Urinary bladder (tissue), 4 donors: Measurements from ENCODE around the gene ECSIT. TPM values are rescaled to one million over a fixed set of nuclear protein-coding genes. Genes with fewer than 3 reads are reported as not detected.
"Not testable (repeated sequence)": the region's sequence is repeated elsewhere in the genome, so short reads cannot be mapped to it uniquely, and the experiment has no call there.

Experiments
- DNase-seq: peaks from one replicate; pipeline ENCODE4 v3.0.0-alpha.2; 2015; ENCODE audit errors: extremely low spot score
- H3K27ac ChIP-seq: one replicate; pipeline ENCODE4 v1.5.1; 2013; ENCODE audit warnings: low read depth, mild to moderate bottlenecking, moderate library complexity
- H3K36me3 ChIP-seq: one replicate; pipeline ENCODE4 v1.6.1; 2013; ENCODE audit warnings: mild to moderate bottlenecking, moderate library complexity; ENCODE audit not compliant: insufficient read depth
- H3K4me1 ChIP-seq: one replicate; pipeline ENCODE4 v1.6.1; 2013; ENCODE audit warnings: mild to moderate bottlenecking, moderate library complexity; ENCODE audit not compliant: insufficient read depth
- H3K4me3 ChIP-seq: one replicate; pipeline ENCODE4 v1.5.1; 2013; ENCODE audit warnings: low read depth, low read length
- WGBS: extraction: QIAGEN DNeasy Blood & Tissue Kit; methylation state at CpG from one replicate; pipeline ENCODE4 v1.1.7; 2013; 5-methylcytosine and 5-hydroxymethylcytosine counted together
- polyA plus RNA-seq: library from polyadenylated mRNA; stranded (reverse); fragments of 200-250 nt; gene quantifications from one replicate; pipeline ENCODE4 v1.2.3, GENCODE V29; 2013
- total RNA-seq: library from RNA; depleted of rRNA; stranded (reverse); fragments of >200 nt; gene quantifications from one replicate; pipeline ENCODE4 v1.2.3, GENCODE V29; 2014
- donor health status: healthy with polysubstance abuse.
- donor health status: healthy.

The ECSIT gene
- total and polyA plus RNA-seq, 2 donors = 19.0 to 68.7 TPM

GRCh38 chr19:11483366-11484111 is 45.4 kb downstream of the ECSIT start:
- Histone ChIP-seq H3K36me3 (no peaks in the 10 kb centered on the region), H3K4me1 (no peaks in the 10 kb centered on the region), H3K27ac (no peak overlapping the region), H3K4me3 (no peak overlapping the region)
- no peak for DNase-seq
- WGBS = 67% methylated on average over 57 of the region's 57 CpGs

- Histone ChIP-seq H3K36me3 (no peaks in the 10 kb centered on the region), H3K4me3 (peak overlapping the region; percentile 6), H3K4me1 (no peaks in the 10 kb centered on the region), H3K27ac (no peak overlapping the region)
- no peak for DNase-seq
- 2% methylated on average over 58 of the region's 58 CpGs for WGBS
These were observed 46.4 kb downstream of the ECSIT start for GRCh38 chr19:11482384-11483050.

GRCh38 chr19:11481534-11482383 is 47.2 kb downstream of the ECSIT start:
- peak overlapping the region; percentile 6 for H3K4me3 ChIP-seq
- 4% methylated on average over 50 of the region's 50 CpGs for WGBS
- no peak for DNase-seq
- H3K27ac ChIP-seq = no peak overlapping the region
- no peaks in the 10 kb centered on the region for H3K36me3 ChIP-seq
- H3K4me1 ChIP-seq = no peaks in the 10 kb centered on the region

GRCh38 chr19:11480715-11481533 is 48.0 kb downstream of the ECSIT start, which contains the start of gene ELAVL3:
ELAVL3 (minus strand) TSS chr19:11481046; CDS start chr19:11480608, 438 bp downstream.
- Histone ChIP-seq H3K4me3 (no peak within 1 kb of the TSS), H3K4me1 (no peaks in the 10 kb centered on the region), H3K36me3 (no peaks in the 10 kb centered on the region), H3K27ac (no peak within 1 kb of the TSS)
- 8% methylated on average over 77 of the region's 77 CpGs for WGBS
- no peak for DNase-seq

- Histone ChIP-seq H3K4me3 (no peak overlapping the region), H3K36me3 (no peaks in the 10 kb centered on the region), H3K4me1 (no peaks in the 10 kb centered on the region), H3K27ac (no peak overlapping the region)
- no peak for DNase-seq
- WGBS = 5% methylated on average over 85 of the region's 86 CpGs
These were observed 48.8 kb downstream of the ECSIT start for GRCh38 chr19:11479898-11480714.

- Histone ChIP-seq H3K27ac (no peak overlapping the region), H3K4me3 (no peak overlapping the region), H3K36me3 (no peaks in the 10 kb centered on the region), H3K4me1 (no peaks in the 10 kb centered on the region)
- 13% methylated on average over 62 of the region's 62 CpGs for WGBS
- DNase-seq = no peak
These were observed 49.6 kb downstream of the ECSIT start for GRCh38 chr19:11479090-11479897.

- Histone ChIP-seq H3K36me3 (no peaks in the 10 kb centered on the region), H3K27ac (no peak overlapping the region), H3K4me3 (no peak overlapping the region), H3K4me1 (no peaks in the 10 kb centered on the region)
- DNase-seq = no peak
- 61% methylated on average over 19 of the region's 19 CpGs for WGBS
These were observed 50.5 kb downstream of the ECSIT start for GRCh38 chr19:11478167-11479089.

GRCh38 chr19:11475861-11476260 is 53.1 kb downstream of the ECSIT start:
- 74% methylated on average over 8 of the region's 8 CpGs for WGBS

GRCh38 chr19:11475343-11475742 is 53.6 kb downstream of the ECSIT start:
- DNase-seq, H3K4me3 ChIP-seq, H3K4me1 ChIP-seq, H3K27ac ChIP-seq, H3K36me3 ChIP-seq: not testable (repeated sequence)
- 95% methylated on average over 3 of the region's 3 CpGs for WGBS

More at GRCh38 chr19:11475861-11476260, 53.1 kb downstream of the ECSIT start:
- Histone ChIP-seq H3K36me3 (no peaks in the 10 kb centered on the region), H3K4me3 (no peak overlapping the region), H3K4me1 (no peaks in the 10 kb centered on the region), H3K27ac (no peak overlapping the region)
- no peak for DNase-seq

- no peaks in the 10 kb centered on the region for H3K4me1 ChIP-seq
- no peak for DNase-seq
- 39% methylated on average over 4 of the region's 4 CpGs for WGBS
- H3K4me3 ChIP-seq = no peak overlapping the region
- H3K36me3 ChIP-seq = no peaks in the 10 kb centered on the region
- no peak overlapping the region for H3K27ac ChIP-seq
These were observed 55.2 kb downstream of the ECSIT start for GRCh38 chr19:11473725-11474124.

GRCh38 chr19:11468266-11468845 is 60.6 kb downstream of the ECSIT start:
- not testable (repeated sequence) for H3K4me1 ChIP-seq, H3K4me3 ChIP-seq, DNase-seq, H3K36me3 ChIP-seq, H3K27ac ChIP-seq
- WGBS = 52% methylated on average over 8 of the region's 8 CpGs
